Mesothelial cell of epicardium (in vitro differentiated cells): Measurements from ENCODE around the gene ADGRG7. TPM values are rescaled to one million over a fixed set of nuclear protein-coding genes. Genes with fewer than 3 reads are reported as not detected.

Experiments
- DNase-seq, 2 experiments: peaks; one replicate each; pipeline ENCODE4 v3.0.0; 2021; ENCODE audit warnings: low spot score in 2 of 2; ENCODE audit not compliant: unreplicated experiment in 2 of 2
- H3K27ac Mint-ChIP-seq: 2 replicates; pipeline ENCODE4 v1.8.0; 2021; ENCODE audit warnings: mixed read lengths
- H3K27me3 Mint-ChIP-seq: 2 replicates; pipeline ENCODE4 v1.8.0; 2021; ENCODE audit warnings: low read depth, mixed read lengths
- H3K36me3 Mint-ChIP-seq: 2 replicates; pipeline ENCODE4 v1.8.0; 2021; ENCODE audit warnings: mixed read lengths
- H3K4me1 Mint-ChIP-seq: 2 replicates; pipeline ENCODE4 v1.8.0; 2021; ENCODE audit warnings: mixed read lengths
- H3K4me3 Mint-ChIP-seq: 2 replicates; pipeline ENCODE4 v1.8.0; 2021; ENCODE audit warnings: mild to moderate bottlenecking, moderate library complexity, mixed read lengths
- H3K9me3 Mint-ChIP-seq: 2 replicates; pipeline ENCODE4 v1.8.0; 2021; ENCODE audit warnings: mixed read lengths
- CTCF ChIP-seq: fragments of 200-600 bp; sonication (generic); IDR thresholded peaks from one replicate; pipeline ENCODE4 v1.5.0; 2021; ENCODE audit warnings: antibody characterized with exemption; ENCODE audit not compliant: unreplicated experiment
- total RNA-seq: library from RNA; stranded (reverse); gene quantifications from 3 replicates; pipeline ENCODE4 v1.2.1, GENCODE V29; 2021

Gene ADGRG7
- total RNA-seq, 1 donor from 2014 or later: not detected

- Mint-ChIP-seq H3K27ac (no peak overlapping the region), H3K9me3 (no peaks in the 10 kb centered on the region), H3K4me1 (no peaks in the 10 kb centered on the region), H3K27me3 (no peaks in the 10 kb centered on the region), H3K4me3 (no peak overlapping the region), H3K36me3 (no peaks in the 10 kb centered on the region)
- TF ChIP-seq CTCF: no peak
- no peak for DNase-seq
Observed at GRCh38 chr3:100635273-100635701, 25.9 kb downstream of the ADGRG7 start.

DNA sequence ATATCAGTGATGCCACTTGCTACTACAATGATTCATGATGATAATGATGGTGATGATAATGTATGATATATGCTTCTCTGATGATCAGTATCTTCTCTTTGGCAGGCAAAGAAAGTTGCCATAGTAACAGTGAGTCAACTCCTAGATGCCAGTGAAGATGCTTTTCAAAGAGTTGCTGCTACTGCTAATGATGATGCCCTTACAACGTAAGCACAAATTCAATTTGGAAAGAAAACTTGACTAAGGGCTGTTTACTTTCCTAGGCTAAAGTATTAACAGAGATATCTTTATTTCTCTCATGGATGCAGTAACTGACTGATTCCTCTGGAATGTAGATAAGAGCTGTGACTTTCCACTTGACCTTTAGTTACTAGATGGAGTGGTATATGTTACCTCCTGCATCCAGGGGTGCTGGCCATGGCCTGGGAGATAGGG is 27.8 kb downstream of the ADGRG7 start:
- H3K36me3 Mint-ChIP-seq: no peaks in the 10 kb centered on the region
- no peaks in the 10 kb centered on the region for H3K27me3 Mint-ChIP-seq
- no peak for DNase-seq
- TF ChIP-seq CTCF: no peak
- peaks cover 12% of the 10 kb centered on the region for H3K4me1 Mint-ChIP-seq
- H3K4me3 Mint-ChIP-seq: no peak overlapping the region
- H3K27ac Mint-ChIP-seq: no peak overlapping the region
- H3K9me3 Mint-ChIP-seq: no peaks in the 10 kb centered on the region

GRCh38 chr3:100640633-100641032 is 31.2 kb downstream of the ADGRG7 start:
- Mint-ChIP-seq H3K36me3 (no peaks in the 10 kb centered on the region), H3K4me3 (no peak overlapping the region), H3K4me1 (peaks cover 24% of the 10 kb centered on the region), H3K27ac (no peak overlapping the region), H3K9me3 (no peaks in the 10 kb centered on the region), H3K27me3 (no peaks in the 10 kb centered on the region)
- DNase-seq: no peak
- no peak for TF ChIP-seq CTCF

- H3K9me3 Mint-ChIP-seq: no peaks in the 10 kb centered on the region
- H3K4me3 Mint-ChIP-seq: no peak overlapping the region
- DNase-seq: no peak
- H3K27me3 Mint-ChIP-seq: no peaks in the 10 kb centered on the region
- TF ChIP-seq CTCF: no peak
- no peaks in the 10 kb centered on the region for H3K36me3 Mint-ChIP-seq
- H3K4me1 Mint-ChIP-seq: peaks cover 24% of the 10 kb centered on the region
- H3K27ac Mint-ChIP-seq: peak overlapping the region; percentile 89
Observed at GRCh38 chr3:100641471-100642032, 32.2 kb downstream of the ADGRG7 start.

DNA sequence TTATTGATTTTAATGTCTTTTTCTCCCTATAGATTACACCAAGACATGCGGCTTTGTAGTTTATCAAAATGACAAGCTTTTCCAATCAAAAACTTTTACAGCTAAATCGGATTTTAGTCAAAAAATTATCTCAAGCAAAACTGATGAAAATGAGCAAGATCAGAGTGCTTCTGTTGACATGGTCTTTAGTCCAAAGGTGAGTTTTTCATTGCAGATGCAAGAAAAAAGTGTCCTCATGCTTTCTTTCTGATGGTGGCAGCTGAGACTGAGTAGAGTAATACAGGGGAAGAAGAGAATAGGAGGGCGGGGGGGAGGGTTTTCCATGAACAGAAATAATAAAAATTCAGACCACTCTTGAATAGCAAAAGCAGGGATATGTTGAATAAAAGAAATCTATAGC is 36.5 kb downstream of the ADGRG7 start:
- no peak overlapping the region for H3K4me3 Mint-ChIP-seq
- no peaks in the 10 kb centered on the region for H3K27me3 Mint-ChIP-seq
- no peak for TF ChIP-seq CTCF
- no peak overlapping the region for H3K27ac Mint-ChIP-seq
- peaks cover 29% of the 10 kb centered on the region for H3K4me1 Mint-ChIP-seq
- H3K9me3 Mint-ChIP-seq: no peaks in the 10 kb centered on the region
- no peak for DNase-seq
- H3K36me3 Mint-ChIP-seq: no peaks in the 10 kb centered on the region

DNA sequence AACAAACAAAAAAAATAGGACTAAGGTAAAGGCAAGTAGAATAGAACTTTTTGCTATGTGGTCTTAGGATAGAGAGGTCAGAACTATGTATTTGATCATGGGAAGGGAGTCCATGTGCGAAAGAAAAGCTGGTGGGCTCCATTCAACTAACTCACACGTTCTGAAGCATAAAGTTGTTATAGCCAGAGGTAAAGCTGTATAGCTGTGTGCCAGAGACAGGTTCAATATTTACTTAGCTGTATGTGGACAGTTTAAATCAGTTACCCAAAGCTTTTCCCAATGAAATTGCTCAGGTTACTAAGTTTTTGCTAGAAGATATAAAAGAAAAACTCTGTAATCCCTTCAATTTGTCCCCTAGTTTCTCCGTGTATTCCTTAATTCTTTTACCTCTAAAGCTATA is 37.8 kb downstream of the ADGRG7 start:
- Mint-ChIP-seq H3K27me3 (no peaks in the 10 kb centered on the region), H3K36me3 (no peaks in the 10 kb centered on the region), H3K27ac (no peak overlapping the region), H3K4me1 (peaks cover 21% of the 10 kb centered on the region), H3K4me3 (no peak overlapping the region), H3K9me3 (no peaks in the 10 kb centered on the region)
- no peak for TF ChIP-seq CTCF
- DNase-seq: no peak
